Tibial artery (tissue), 4 donors: ENCODE data around the gene CTSD.

ENCODE experiments used
- DNase-seq, 2 donors: peaks; one replicate each; pipeline ENCODE4 v3.0.0-alpha.2; 2019
- H3K27ac ChIP-seq, 2 donors: fragments of 200-600 bp; sonication (generic) in 1 of 2; 1 replicate in 1 of 2; 2 replicates in 1 of 2; pipeline ENCODE4 v1.5.1; 2018 to 2019; ENCODE audit warnings: mild to moderate bottlenecking in 1 of 2
- H3K27me3 ChIP-seq, 2 donors: fragments of 200-600 bp; sonication (generic) in 1 of 2; one replicate each; pipeline versions ENCODE4 v1.5.1 to v1.6.0; 2016 to 2019
- H3K36me3 ChIP-seq, 3 donors: fragments of 200-600 bp; sonication (generic) in 2 of 3; one replicate each; pipeline ENCODE4 v1.5.1; 2016 to 2019; ENCODE audit warnings: mild to moderate bottlenecking in 2 of 3
- H3K4me1 ChIP-seq, 4 donors: fragments of 200-600 bp; sonication (generic) in 2 of 4; 1 replicate in 3 of 4; 2 replicates in 1 of 4; pipeline ENCODE4 v1.5.1; 2016 to 2019
- H3K4me3 ChIP-seq, 2 donors: fragments of 200-600 bp; sonication (generic) in 1 of 2; 1 replicate in 1 of 2; 2 replicates in 1 of 2; pipeline ENCODE4 v1.5.1; 2018 to 2019; ENCODE audit warnings: mild to moderate bottlenecking in 2 of 2
- H3K9me3 ChIP-seq, 3 donors: fragments of 200-600 bp; sonication (generic) in 1 of 3; one replicate each; pipeline ENCODE4 v1.5.1; 2016 to 2019
- CTCF ChIP-seq, 2 experiments: fragments of 200-600 bp in 1 of 2; fragments of 450-650 bp in 1 of 2; IDR thresholded peaks; one replicate each; pipeline ENCODE4 v1.5.1; 2017 to 2019; ENCODE audit warnings: antibody characterized with exemption in 2 of 2, mild to moderate bottlenecking in 1 of 2, moderate library complexity in 1 of 2
- intact Hi-C: fragments of 100-400 bp; cut with DNase I; formaldehyde crosslinking; loops from one replicate; pipeline ENCODE4 v1.15.0; 2023; ENCODE audit warnings: low total_unique reads

CTSD gene

DNA sequence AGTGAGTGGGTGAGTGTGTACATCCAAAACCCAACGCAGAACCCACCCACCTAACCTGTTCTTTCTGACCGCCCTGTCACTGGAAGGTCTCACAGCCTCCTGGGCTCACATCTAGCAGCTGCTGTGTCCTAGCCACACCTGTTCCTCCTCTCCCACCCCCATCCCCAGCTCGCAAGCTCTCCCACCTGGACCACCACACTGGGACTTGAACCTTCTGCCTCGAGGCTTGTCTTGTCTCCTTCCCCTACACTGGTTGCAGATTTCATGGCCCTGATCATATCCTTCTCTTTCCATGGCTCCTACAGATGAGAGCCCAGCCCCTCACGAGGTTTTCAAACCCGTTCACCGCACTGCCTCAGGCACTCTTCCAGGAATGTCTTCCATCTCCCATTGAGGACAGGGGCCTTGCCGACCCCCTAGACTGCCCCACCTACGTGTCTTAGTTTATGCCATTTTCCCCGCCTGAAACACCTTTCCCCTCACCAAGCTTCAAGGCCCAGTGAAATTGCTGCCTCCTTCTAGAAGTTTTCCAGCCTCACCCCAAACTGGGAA lies 20.1 kb downstream of the CTSD start:
- DNase-seq, result peak in 1 of 2 donors; percentile 66
- intact Hi-C loops, result no loop called here
- Histone ChIP-seq H3K9me3 (no peaks in the 10 kb centered on the region), H3K27ac (no peak overlapping the region), H3K36me3 (no peaks in the 10 kb centered on the region), H3K27me3 (peaks cover 0 to 2% of the 10 kb centered on the region in 2 donors), H3K4me3 (no peak overlapping the region), H3K4me1 (peaks cover 0 to 29% (median 25%) of the 10 kb centered on the region in 4 donors)
- TF ChIP-seq CTCF (IDR thresholded peaks at IDR 0.05), result no peak

DNA sequence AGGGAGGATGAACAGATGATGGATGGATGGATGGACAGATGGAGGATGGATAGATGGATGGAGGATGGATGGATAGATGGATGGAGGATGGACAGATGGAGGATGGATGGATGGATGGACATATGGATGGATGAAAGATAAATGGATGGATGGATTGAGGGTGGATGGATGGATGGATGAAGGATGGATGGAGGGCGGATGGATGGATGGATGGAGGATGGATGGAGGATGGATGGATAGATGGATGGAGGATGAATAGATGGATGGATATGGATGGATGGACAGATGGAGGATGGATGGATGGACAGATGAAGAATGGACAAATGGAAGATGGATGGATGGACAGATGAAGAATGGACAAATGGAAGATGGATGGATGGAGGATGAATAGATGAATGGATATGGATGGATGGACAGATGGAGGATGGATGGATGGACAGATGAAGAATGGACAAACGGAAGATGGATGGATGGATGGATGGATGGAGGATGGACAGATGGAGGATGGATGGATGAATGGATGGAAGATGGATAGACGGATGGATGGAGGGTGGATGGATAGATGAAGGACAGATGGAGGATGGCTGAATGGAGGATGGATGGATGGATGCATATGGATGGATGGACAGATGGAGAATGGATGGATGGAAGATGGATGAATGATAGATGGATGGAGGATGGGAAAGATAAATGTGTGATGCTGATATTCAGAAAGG lies 20.7 kb downstream of the CTSD start:
- intact Hi-C loops, result no loop called here
- no peak for TF ChIP-seq CTCF (IDR thresholded peaks at IDR 0.05)
- no peak overlapping the region for H3K27ac ChIP-seq
- no peaks in the 10 kb centered on the region for H3K9me3 ChIP-seq
- peaks cover 0 to 2% of the 10 kb centered on the region in 2 donors for H3K27me3 ChIP-seq
- H3K36me3 ChIP-seq, result no peaks in the 10 kb centered on the region
- peaks cover 0 to 23% (median 20%) of the 10 kb centered on the region in 4 donors for H3K4me1 ChIP-seq
- DNase-seq, result no peak
- no peak overlapping the region for H3K4me3 ChIP-seq

DNA sequence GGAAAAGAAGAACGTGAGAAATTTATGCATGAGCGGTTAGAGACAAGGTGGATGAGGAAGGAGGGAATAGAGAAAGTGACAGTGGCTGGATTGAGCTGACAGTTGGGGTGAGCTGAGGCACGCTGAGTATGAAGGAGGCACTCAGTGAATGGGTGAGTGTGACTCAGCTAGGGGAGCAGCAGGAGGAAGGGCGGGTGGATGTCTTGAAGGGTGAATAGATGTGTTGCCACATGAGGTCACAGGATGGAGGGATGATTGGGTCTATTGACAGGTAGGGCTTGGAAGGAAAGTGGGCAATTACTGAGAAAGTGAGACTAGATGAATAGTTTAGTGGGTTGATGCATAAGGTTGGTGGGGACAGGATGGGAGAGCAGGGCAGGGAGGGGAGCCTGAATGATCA lies 21.4 kb downstream of the CTSD start:
- peak in 1 of 2 donors; percentile 48 for DNase-seq
- peaks cover 0 to 2% of the 10 kb centered on the region in 2 donors for H3K27me3 ChIP-seq
- H3K27ac ChIP-seq, result no peak overlapping the region
- H3K4me1 ChIP-seq, result peaks cover 0 to 16% (median 14%) of the 10 kb centered on the region in 4 donors
- TF ChIP-seq CTCF (IDR thresholded peaks at IDR 0.05), result no peak
- H3K36me3 ChIP-seq, result no peaks in the 10 kb centered on the region
- intact Hi-C loops, result no loop called here
- no peak overlapping the region for H3K4me3 ChIP-seq
- peaks cover 0 to 1% (median 0%) of the 10 kb centered on the region in 3 donors for H3K9me3 ChIP-seq

DNA sequence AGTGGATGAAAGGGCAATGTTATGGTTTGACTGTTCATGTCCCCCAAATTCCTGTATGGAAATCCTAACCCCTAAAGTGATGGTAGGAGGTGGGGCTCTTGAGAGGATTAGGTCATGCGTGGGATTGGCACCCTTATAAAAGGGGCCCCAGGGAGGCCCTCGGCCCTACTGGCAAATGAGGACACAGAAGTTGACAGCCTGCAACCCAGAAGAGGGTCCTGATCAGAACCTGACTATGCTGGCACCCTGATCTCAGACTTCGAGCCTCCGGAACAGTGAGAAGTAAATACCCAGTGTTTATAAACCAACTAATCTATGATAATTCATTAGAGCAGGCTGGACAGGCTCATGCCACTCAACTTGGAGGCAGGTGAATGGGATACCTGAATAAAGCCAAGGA lies 22.0 kb downstream of the CTSD start:
- DNase-seq, result peak in 1 of 2 donors; percentile 55
- Histone ChIP-seq H3K27me3 (peaks cover 0 to 4% of the 10 kb centered on the region in 2 donors), H3K27ac (no peak overlapping the region), H3K36me3 (no peaks in the 10 kb centered on the region), H3K4me1 (peaks cover 0 to 10% (median 8%) of the 10 kb centered on the region in 4 donors), H3K9me3 (peaks cover 0 to 8% (median 6%) of the 10 kb centered on the region in 3 donors), H3K4me3 (no peak overlapping the region)
- intact Hi-C loops, result no loop called here
- TF ChIP-seq CTCF (IDR thresholded peaks at IDR 0.05), result no peak

DNA sequence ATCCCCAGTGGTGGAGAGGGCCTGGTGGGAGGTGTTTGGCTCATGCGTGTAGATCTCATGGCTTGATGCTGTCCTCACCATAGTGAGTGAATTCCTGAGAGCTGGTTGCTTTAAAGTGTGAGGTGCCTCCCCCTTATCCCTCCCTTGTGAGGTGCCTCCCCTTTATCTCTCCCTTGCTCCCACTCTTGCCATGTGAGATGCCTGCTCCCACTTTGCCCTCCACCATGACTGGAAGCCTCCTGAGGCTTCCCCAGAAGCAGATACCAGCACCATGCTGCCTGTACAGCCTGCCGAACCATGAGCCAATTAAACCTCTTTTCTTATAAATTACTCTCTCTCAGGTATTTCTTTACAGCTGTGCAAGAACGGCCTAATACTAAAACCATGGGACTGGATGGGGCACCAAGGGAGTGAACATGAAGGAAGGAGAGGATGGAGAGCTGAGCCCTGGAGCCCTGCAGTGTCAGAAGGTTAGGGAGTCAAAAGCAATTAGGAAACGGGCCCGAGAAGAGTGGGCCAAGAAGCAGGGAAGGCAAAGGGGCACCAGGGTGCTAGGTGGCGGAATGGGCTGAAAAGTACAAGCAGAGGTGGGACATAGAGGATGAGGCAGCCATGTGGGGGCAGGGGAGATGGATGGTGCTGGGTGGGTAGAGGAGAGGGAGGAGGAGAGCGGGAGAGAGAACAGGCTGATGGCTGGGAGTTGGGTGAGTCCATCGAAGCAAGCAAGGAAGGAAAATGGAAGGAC lies 22.8 kb downstream of the CTSD start:
- Histone ChIP-seq H3K4me3 (no peak overlapping the region), H3K9me3 (peaks cover 0 to 13% (median 9%) of the 10 kb centered on the region in 3 donors), H3K4me1 (peaks cover 0 to 8% (median 6%) of the 10 kb centered on the region in 4 donors), H3K36me3 (no peaks in the 10 kb centered on the region), H3K27me3 (peaks cover 0 to 11% of the 10 kb centered on the region in 2 donors), H3K27ac (no peak overlapping the region)
- no peak for TF ChIP-seq CTCF (IDR thresholded peaks at IDR 0.05)
- peak in 1 of 2 donors; percentile 59 for DNase-seq
- intact Hi-C loops, result no loop called here
